Right lobe of liver (tissue), 6 donors: ENCODE results near the gene TK2. TPM values are rescaled to one million over a fixed set of nuclear protein-coding genes. Genes with fewer than 3 reads are reported as not detected.

Experiments
- ATAC-seq, 4 donors: fragments of 200-7000 bp; cut with Tn5 transposase; one replicate each; pipeline ENCODE4 v1.9.1; 2020; ENCODE audit warnings: mild to moderate bottlenecking in 4 of 4, moderate library complexity in 4 of 4
- DNase-seq, 3 donors: peaks; one replicate each; pipeline ENCODE4 v3.0.0-alpha.2; 2020
- H3K27ac ChIP-seq, 3 donors: fragments of 200-600 bp; one replicate each; pipeline ENCODE4 v1.8.0; 2022
- H3K27me3 ChIP-seq, 2 donors: fragments of 200-600 bp; one replicate each; pipeline ENCODE4 v1.8.0; 2022
- H3K36me3 ChIP-seq, 4 donors: fragments of 200-600 bp; sonication (generic) in 1 of 4; one replicate each; pipeline versions ENCODE4 v1.5.1 to v1.8.0; 2017 to 2022; ENCODE audit warnings: control low read depth in 1 of 4
- H3K4me1 ChIP-seq, 4 donors: fragments of 200-600 bp; sonication (generic) in 1 of 4; one replicate each; pipeline versions ENCODE4 v1.5.1 to v1.8.0; 2017 to 2022; ENCODE audit warnings: control low read depth in 1 of 4
- H3K4me3 ChIP-seq, 3 donors: fragments of 200-600 bp; one replicate each; pipeline ENCODE4 v1.8.0; 2022
- H3K9me3 ChIP-seq, 4 donors: fragments of 200-600 bp; sonication (generic) in 1 of 4; one replicate each; pipeline versions ENCODE4 v1.5.1 to v1.8.0; 2017 to 2022; ENCODE audit warnings: control low read depth in 1 of 4
- POLR2A ChIP-seq: fragments of 450-650 bp; IDR thresholded peaks from one replicate; pipeline ENCODE4 v1.6.1; 2017; ENCODE audit warnings: antibody characterized with exemption, mild to moderate bottlenecking
- WGBS: methylation state at CpG from one replicate; pipeline ENCODE4 v1.1.6; 2018; ENCODE audit warnings: low coverage, low lambda C conversion rate; ENCODE audit not compliant: insufficient coverage; ENCODE audit errors: missing lambda C conversion rate; 5-methylcytosine and 5-hydroxymethylcytosine counted together
- intact Hi-C, 2 donors: fragments of 100-400 bp; cut with DNase I; formaldehyde crosslinking; loops; one replicate each; pipeline versions ENCODE4 v1.11.2 to v1.14.1; 2022
- total RNA-seq, 6 experiments: library from RNA; depleted of rRNA in 2 of 6; stranded (reverse); fragments of >200 nt in 2 of 6; fragmentation: NEBNext Ultra II Directional in 3 of 6; extraction: Animal tissue kit (Norgen Biotek cat#: 25700) in 3 of 6; gene quantifications; one replicate each; pipeline versions ENCODE4 v1.1.0 to v1.2.4, GENCODE V29; 2016 to 2023
- TF ChIP-seq, protein P1 (sequence below), 4 donors: fragments of 200-600 bp in 3 of 4; fragments of 450-650 bp in 1 of 4; IDR thresholded peaks; one replicate each; pipeline versions ENCODE4 v1.5.1 to v1.8.0; 2016 to 2022; ENCODE audit warnings: antibody characterized with exemption in 4 of 4, mild to moderate bottlenecking in 2 of 4
- donor health status: DM: no; HTN: yes; CAD: no.
- donor health status: DM: no; HTN: no; CAD: no.
- donor health status: DM: no; HTN: no; CAD: no.
- donor health status: DM: no; HTN: yes; CAD: no.
- donor health status: DM: no; HTN: yes; CAD: no.

The TK2 gene
- total RNA-seq, 6 experiments from 2014 or later, result 25.8 to 41.7 (median 33.6) TPM

DNA sequence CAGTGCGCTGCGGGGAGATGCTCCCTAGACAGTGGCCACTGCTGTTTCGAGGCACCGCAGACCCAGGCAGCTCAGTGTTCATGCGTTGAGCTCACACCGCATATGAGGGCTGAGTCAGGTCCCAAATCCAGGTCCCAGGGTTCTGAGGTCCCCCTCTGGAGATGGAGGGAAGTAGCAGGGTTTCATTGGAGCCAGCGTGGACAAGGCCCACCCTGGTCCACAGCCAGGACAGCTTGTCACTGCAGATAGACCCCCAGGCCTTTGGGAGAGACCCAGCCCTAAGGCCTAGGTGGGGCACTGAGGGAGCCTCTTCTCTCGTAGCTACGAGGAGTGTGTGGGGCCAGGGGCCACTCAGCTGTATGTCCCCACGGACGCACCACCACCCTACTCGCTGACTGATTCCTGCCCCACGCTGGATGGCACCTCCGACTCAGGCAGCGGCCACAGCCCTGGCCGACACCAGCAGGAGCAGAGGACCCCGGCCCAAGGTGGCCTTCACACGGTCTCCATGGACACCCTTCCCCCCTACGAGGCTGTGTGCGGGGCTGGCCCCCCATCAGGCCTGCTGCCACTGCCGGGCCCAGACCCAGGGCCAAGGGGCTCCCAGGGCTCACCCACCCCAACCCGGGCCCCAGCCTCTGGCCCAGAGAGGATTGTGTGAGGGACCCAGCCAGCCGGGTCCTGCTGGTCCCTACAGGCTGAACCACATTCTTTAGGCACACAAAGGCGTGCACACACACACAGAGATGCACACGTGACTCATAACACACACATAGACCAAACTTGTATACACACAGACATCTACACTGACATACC is 69.4 kb downstream of the TK2 start:
- no peaks in the 10 kb centered on the region for H3K27me3 ChIP-seq
- DNase-seq (peak in 2 of 3 donors; percentile 42 to 47), ATAC-seq (no peak)
- intact Hi-C loops, result loop anchor here in 1 of 2 donors (5.0 kb wide), 1 partner anchor 73 kb away; no protein-coding TSS in a partner anchor
- no peaks in the 10 kb centered on the region for H3K4me1 ChIP-seq
- 100% methylated on average over 3 of the region's 25 CpGs for WGBS
- TF ChIP-seq, protein P1, sequence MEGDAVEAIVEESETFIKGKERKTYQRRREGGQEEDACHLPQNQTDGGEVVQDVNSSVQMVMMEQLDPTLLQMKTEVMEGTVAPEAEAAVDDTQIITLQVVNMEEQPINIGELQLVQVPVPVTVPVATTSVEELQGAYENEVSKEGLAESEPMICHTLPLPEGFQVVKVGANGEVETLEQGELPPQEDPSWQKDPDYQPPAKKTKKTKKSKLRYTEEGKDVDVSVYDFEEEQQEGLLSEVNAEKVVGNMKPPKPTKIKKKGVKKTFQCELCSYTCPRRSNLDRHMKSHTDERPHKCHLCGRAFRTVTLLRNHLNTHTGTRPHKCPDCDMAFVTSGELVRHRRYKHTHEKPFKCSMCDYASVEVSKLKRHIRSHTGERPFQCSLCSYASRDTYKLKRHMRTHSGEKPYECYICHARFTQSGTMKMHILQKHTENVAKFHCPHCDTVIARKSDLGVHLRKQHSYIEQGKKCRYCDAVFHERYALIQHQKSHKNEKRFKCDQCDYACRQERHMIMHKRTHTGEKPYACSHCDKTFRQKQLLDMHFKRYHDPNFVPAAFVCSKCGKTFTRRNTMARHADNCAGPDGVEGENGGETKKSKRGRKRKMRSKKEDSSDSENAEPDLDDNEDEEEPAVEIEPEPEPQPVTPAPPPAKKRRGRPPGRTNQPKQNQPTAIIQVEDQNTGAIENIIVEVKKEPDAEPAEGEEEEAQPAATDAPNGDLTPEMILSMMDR (IDR thresholded peaks at IDR 0.05), result no peak
- TF ChIP-seq POLR2A, result no peak
- H3K27ac ChIP-seq, result no peak overlapping the region
- no peaks in the 10 kb centered on the region for H3K9me3 ChIP-seq
- H3K4me3 ChIP-seq, result no peak overlapping the region
- no peaks in the 10 kb centered on the region for H3K36me3 ChIP-seq

DNA sequence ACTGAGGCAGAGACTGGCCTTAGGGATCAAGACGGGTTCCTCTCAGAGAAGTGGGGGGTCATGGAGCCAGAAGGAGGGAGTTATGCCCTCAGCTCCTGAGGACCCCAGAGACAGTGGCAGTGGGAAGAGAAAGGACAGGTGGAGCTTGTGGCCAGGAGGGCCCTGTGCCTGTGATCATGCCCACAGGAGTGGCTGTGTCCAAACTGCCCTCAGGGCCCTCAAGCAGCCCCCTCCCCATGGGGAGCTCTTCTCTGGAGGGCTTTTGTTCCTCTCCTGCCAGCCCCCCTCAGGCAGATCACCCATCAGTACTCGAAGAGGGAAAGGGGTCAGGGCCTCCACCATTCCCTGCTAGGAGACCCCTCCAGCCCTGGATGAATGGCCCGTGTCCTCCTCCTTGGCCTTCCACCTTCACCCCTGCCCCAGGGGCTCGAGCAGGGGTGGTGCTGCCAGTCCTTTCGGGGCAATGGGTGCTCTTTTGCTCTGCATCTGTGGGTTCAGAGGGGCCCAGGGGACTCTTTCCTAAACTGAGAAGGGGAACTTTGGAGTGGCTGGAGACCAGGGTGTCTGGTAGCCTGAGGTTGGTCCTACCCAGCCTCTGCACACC is 70.2 kb downstream of the TK2 start:
- TF ChIP-seq POLR2A, result no peak
- TF ChIP-seq, protein P1 (IDR thresholded peaks at IDR 0.05), result no peak
- intact Hi-C loops, result loop anchor here (5.0 to 10.0 kb wide), 2 partner anchors 72 to 125 kb away; partner anchors contain the start of gene CMTM3 (in 1 of the 2)
- 78% methylated on average over 3 of the region's 5 CpGs for WGBS
- Histone ChIP-seq H3K27ac (no peak overlapping the region), H3K36me3 (no peaks in the 10 kb centered on the region), H3K27me3 (no peaks in the 10 kb centered on the region), H3K4me1 (no peaks in the 10 kb centered on the region), H3K4me3 (no peak overlapping the region), H3K9me3 (no peaks in the 10 kb centered on the region)
- peak in 2 of 3 donors; percentile 40 to 42 for DNase-seq
- no peak for ATAC-seq

DNA sequence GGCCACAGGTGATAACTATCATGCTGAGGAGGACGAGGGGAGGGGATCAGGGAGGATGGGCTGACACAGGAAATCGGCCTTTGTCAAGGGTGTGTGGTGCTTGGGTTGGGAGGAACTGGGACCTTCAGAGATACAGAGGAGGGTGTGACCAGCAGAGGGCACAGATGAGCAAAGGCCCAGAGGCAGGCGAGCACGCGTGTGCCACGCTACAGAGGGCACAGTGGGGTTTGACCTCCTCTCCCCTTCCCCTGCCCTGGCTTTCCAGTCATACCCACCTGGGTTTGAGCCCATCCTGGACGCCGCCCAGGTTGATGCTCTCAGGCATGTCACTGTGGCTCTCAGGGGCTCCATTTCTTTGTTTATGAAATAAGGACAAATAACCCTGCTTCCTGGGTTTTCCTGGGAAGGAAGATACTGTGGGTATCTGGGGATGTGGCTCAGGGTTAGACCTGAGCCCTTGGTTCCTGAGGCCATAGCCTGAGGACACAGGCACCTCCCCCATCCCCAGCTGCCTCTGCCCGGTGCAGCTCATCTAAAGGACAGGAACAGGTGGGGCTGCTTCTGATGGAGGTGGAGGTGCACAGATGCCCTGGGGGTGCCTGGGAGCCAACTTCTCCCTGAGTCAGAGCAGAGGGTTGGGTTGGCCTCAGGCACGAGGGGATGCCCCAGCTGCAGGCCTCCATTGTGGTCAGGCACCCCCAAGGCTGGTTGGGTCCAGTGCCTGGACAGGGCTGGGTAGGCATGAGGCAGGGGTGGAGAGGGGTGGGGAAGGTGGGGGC is 71.0 kb downstream of the TK2 start:
- H3K27ac ChIP-seq, result no peak overlapping the region
- 0% methylated on average over 2 of the region's 10 CpGs for WGBS
- ATAC-seq (peak; percentile 94 to 96 (median 94)), DNase-seq (peak; percentile 78 to 85 (median 80))
- no peaks in the 10 kb centered on the region for H3K4me1 ChIP-seq
- TF ChIP-seq, protein P1 (IDR thresholded peaks at IDR 0.05), result peak; percentile 80 to 85 (median 83)
- no peak for TF ChIP-seq POLR2A
- no peak overlapping the region for H3K4me3 ChIP-seq
- H3K36me3 ChIP-seq, result no peaks in the 10 kb centered on the region
- intact Hi-C loops, result loop anchor here in 1 of 2 donors (10.0 kb wide), 1 partner anchor 126 kb away; the partner anchor contains the start of gene CMTM3
- no peaks in the 10 kb centered on the region for H3K9me3 ChIP-seq
- no peaks in the 10 kb centered on the region for H3K27me3 ChIP-seq

DNA sequence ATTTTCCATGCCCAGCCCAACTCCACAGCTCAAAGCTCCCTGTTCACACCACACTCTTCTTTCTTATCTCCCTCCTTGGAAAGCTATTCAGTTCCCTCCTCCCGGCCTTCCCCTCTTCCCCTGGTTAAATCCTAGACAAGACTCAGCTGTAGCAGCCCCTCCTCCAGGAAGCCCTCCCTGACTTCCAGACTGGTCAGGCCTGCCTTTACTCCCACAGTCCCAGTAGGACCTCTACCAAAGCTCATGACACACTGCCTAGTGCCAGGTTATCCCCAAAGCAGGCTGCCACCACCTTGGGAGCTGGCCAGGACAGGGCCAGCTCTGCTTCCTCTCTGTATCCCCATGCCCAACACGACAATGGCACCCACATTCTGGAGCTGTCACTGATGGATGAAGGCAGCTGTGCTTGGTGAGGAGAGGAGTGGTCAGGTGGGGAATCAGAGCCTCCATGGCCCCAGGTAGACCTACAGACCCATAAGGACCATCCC is 72.8 kb downstream of the TK2 start:
- ATAC-seq (no peak), DNase-seq (peak in 1 of 3 donors; percentile 36)
- H3K27ac ChIP-seq, result no peak overlapping the region
- no peak overlapping the region for H3K4me3 ChIP-seq
- H3K27me3 ChIP-seq, result no peaks in the 10 kb centered on the region
- no peaks in the 10 kb centered on the region for H3K9me3 ChIP-seq
- H3K36me3 ChIP-seq, result no peaks in the 10 kb centered on the region
- TF ChIP-seq, protein P1 (IDR thresholded peaks at IDR 0.05), result no peak
- no peak for TF ChIP-seq POLR2A
- WGBS, result no CpG with 5 or more reads among the region's 2 CpGs
- intact Hi-C loops, result loop anchor here in 1 of 2 donors (10.0 kb wide), 1 partner anchor 128 kb away; the partner anchor contains the start of gene CMTM3
- no peaks in the 10 kb centered on the region for H3K4me1 ChIP-seq
